GM19395 (cell line): ENCODE measurements around the gene LCT.

Source experiments
- ATAC-seq: cut with Tn5 transposase; IDR thresholded peaks from one replicate; pipeline ENCODE4 v1.9.1; 2021; ENCODE audit warnings: mild to moderate bottlenecking, moderate library complexity; ENCODE audit not compliant: unreplicated experiment

Gene LCT

DNA sequence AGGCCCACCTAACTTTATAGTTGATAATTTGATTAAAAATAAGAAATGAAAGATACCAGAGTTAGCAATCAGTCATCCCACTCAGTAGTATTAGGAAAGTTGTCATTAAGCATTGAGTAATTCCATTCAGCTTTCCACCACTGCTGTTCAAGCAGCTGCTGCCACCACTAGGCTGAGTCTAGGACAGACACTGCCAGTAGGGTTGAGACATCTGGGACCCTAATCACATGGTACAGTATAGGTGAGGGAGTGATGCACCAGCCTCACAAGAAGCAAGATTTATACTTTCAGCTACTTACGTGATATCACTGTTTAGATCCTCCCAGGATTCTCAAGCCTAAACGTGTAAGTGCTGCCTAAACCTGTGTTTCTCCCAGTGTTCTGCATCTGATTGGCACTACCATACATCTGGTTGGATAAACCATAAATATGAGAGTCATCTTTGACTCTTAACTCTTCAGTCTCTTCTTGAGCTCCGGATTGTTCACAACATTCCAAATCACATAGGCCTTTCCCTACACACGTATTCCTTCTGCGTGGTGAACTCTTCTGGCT, 92.1 kb downstream of the LCT start:
- ATAC-seq = peak; percentile 17

DNA sequence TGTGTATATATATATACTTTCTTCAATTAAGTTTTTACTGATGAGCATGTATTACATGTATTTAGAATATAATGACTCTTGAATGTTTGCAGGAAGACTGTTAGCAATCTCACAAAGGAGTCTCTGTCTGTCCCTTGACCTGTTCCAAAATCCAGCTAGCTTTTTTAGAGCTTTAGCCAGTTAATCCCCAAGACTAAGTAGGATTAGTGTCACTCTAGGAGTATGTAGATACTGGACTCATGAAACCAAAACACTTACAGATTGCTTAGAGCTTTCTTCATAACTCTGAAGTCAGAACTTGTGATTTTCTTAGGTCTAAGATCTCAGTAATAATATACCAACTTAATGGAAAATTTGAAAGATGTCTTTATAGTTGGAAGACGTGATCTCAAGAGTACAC, 93.1 kb downstream of the LCT start:
- ATAC-seq = no peak

DNA sequence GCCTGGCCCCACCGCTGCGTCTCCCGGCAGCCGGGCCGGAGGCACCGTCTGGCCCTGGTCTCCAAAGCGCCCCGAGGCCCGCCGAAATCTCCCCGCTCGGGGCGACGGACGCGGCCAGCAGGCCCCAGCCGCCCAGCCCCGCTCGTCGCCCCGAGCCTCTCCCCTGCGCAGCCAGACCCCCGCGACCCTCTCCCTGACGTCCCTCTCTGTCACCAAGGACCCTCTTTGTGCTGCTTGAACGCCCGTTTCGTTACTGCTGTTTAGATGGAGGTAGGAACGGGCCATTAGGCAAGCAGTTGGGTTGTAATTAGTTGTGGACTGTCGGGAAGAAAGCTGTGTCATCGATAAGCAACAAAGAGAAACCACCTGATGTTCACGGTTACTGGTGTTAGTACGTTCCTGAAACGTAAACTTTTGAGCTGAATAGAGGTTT, 94.6 kb downstream of the LCT start:
- ATAC-seq = peak; percentile 31

DNA sequence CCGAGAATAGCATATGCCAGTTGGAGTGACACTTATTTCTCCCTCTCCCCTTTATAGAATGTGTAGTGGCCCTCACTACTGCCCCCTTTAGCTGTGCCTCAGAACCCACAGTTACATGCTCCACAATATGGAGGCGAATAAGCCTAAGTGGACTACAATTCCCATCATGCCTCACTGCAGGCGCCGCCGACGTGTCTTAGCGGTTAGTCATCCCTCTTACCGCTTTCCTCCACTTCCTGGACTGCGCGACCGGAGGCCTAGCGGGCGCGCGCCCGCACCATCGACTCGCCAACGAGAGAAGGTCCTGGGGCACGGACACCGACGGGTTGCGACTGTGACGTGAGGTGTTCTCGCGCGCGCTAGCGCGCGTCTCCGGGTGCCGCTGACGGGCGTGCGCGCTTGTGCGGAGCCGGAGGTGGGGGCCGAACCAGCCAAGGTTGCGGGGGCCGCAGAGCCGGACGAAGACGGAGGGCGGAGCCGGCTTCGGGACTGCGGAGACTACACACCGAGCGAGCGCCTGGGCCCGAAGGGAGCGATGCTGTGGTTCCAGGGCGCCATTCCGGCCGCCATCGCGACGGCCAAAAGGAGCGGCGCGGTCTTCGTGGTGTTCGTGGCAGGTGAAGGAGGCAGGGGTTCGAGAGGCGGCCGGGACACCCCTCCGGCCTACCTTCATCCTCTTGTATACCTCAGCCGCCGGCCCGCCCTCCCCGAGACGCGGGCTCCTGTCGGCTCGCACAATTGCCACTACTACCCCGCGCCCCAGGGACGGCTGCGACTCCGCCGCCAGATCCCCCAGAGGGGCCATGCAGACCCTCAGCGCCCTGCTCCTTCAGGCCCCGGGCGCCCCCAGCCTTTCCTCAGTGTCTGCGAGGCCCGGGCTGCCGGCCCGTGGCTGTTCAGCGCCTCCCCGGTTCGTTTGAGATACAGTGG, 95.3 kb downstream of the LCT start, which contains the start of gene UBXN4:
TSS of gene UBXN4 (plus strand) at position 461 of the 930 bp plus-strand sequence. CDS start at position 536, 75 bp downstream.
- peak; percentile 89 for ATAC-seq

DNA sequence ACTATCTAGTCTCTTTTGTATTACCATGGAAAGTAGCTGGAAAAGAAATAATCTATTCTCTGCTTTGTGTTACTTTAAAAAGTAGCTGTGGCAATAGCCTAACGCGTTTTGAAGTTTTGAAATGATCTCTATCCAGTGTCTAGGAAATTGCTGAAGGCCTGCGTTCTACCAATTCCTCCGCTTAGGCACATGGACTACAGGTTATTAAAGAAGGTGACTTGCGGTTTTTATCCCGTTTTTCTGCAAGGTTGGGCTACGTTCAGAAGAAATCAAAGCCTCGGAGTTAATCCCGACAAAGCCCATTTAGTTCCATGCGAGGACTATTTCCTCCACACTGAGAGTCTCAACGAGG, 96.0 kb downstream of the LCT start:
- no peak for ATAC-seq

DNA sequence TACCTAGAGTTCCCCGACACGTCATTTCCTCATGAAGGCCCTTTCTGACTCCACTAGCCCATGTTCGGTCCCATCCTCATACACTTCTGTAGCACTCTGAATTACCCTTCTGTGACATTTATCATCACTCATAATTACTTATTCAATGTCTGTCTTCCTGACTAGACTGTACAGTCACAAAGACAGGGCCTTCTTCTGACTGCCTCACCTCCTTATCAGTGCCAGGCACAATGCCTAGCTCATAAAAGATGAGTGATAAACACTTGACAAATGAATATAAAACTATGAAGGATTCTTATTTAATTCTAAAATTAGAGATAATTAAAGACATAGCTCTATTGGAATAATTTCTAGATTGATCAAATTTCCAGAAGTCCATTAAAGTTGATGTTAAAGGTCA, 96.8 kb downstream of the LCT start:
- no peak for ATAC-seq
